Endothelial cell of umbilical vein (primary cell): ENCODE results near the gene KDM6B. TPM values are rescaled to one million over a fixed set of nuclear protein-coding genes. Genes with fewer than 3 reads are reported as not detected.

Experiments used
- BruUV-seq: library from RNA; stranded (reverse); fragments of 400-500 nt; replicated peaks from 2 replicates; lab custom pipeline; 2021; lab: Mats Ljungman, UMichigan
- CTCF ChIA-PET: fragments of 300-600, 350-600 bp; sonication (Branson Sonifier 250); formaldehyde crosslinking; loops from one replicate; lab custom pipeline; 2021; ENCODE audit warnings: antibody characterized with exemption, inconsistent platforms; lab: Charles Lee
- POLR2A ChIA-PET: fragments of 300-600, 350-600 bp; sonication (Branson Sonifier 250); formaldehyde crosslinking; loops from one replicate; lab custom pipeline; 2021; ENCODE audit warnings: antibody characterized with exemption, inconsistent platforms; lab: Charles Lee
- DNase-seq: peaks from one replicate; pipeline ENCODE4 v3.0.0-alpha.2; 2011; ENCODE audit warnings: low read depth, low spot score
- FAIRE-seq: peaks from 2 replicates; lab custom pipeline; 2011; peaks lifted over from hg19 to GRCh38; lab: Jason Lieb, UNC
- H2AFZ ChIP-seq: 2 replicates; pipeline ENCODE4 v1.6.0; 2012; ENCODE audit warnings: low read depth, low read length, control low read depth, inconsistent platforms
- H3K27ac ChIP-seq: 2 replicates; pipeline ENCODE4 v1.5.1; 2011; ENCODE audit warnings: low read depth, mild to moderate bottlenecking, control low read depth, low read length, moderate library complexity; ENCODE audit not compliant: insufficient read depth
- H3K27me3 ChIP-seq, 2 experiments: 2 replicates each; pipeline versions ENCODE4 v1.6.0 to v1.6.1; 2011; ENCODE audit warnings: low read length in 2 of 2, mixed read lengths in 1 of 2; ENCODE audit not compliant: control insufficient read depth in 2 of 2, insufficient read depth in 2 of 2
- H3K36me3 ChIP-seq, 2 experiments: 2 replicates in 1 of 2; 3 replicates in 1 of 2; pipeline ENCODE4 v1.5.1; 2011; ENCODE audit warnings: low read length in 2 of 2, mild to moderate bottlenecking in 1 of 2, moderate library complexity in 1 of 2; ENCODE audit not compliant: control insufficient read depth in 2 of 2, insufficient read depth in 2 of 2; ENCODE audit errors: extremely low read depth in 1 of 2
- H3K4me1 ChIP-seq: 3 replicates; pipeline ENCODE4 v1.5.1; 2011; ENCODE audit warnings: mild to moderate bottlenecking, low read length; ENCODE audit not compliant: control insufficient read depth, insufficient read depth; ENCODE audit errors: extremely low read depth
- H3K4me2 ChIP-seq: 2 replicates; pipeline ENCODE4 v1.6.1; 2011; ENCODE audit warnings: low read length, control low read depth, mixed read lengths; ENCODE audit not compliant: insufficient read depth
- H3K4me3 ChIP-seq, 3 experiments: fragments of 200-600 bp in 1 of 3; sonication (generic), shearing (Covaris generic) in 1 of 3; replicated peaks in 1 of 3; 2 replicates each; pipeline ENCODE4 v1.5.1; 2011 to 2016; ENCODE audit warnings: control low read depth in 3 of 3, low read length in 3 of 3, mild to moderate bottlenecking in 2 of 3, inconsistent platforms in 1 of 3, low read depth in 1 of 3, moderate library complexity in 1 of 3; ENCODE audit not compliant: insufficient read depth in 1 of 3
- H3K79me2 ChIP-seq: 2 replicates; pipeline ENCODE4 v1.6.0; 2012; ENCODE audit warnings: low read length, inconsistent platforms; ENCODE audit not compliant: control insufficient read depth, insufficient read depth
- H3K9ac ChIP-seq: replicated peaks from 2 replicates; pipeline ENCODE3; 2011; ENCODE audit warnings: low read length, control low read depth; ENCODE audit not compliant: insufficient read depth; ENCODE audit errors: extremely low read depth
- H3K9me1 ChIP-seq: replicated peaks from 3 replicates; pipeline ENCODE4 v1.6.0; 2011; ENCODE audit warnings: mild to moderate bottlenecking, low read length; ENCODE audit not compliant: control insufficient read depth, insufficient read depth; ENCODE audit errors: extremely low read depth
- H3K9me3 ChIP-seq: replicated peaks from 2 replicates; pipeline ENCODE4 v1.5.1; 2012; ENCODE audit warnings: low read length, inconsistent platforms; ENCODE audit not compliant: control insufficient read depth, insufficient read depth
- H4K20me1 ChIP-seq: replicated peaks from 2 replicates; pipeline ENCODE3; 2011; ENCODE audit warnings: mild to moderate bottlenecking, low read length; ENCODE audit not compliant: control insufficient read depth, insufficient read depth; ENCODE audit errors: extremely low read depth
- EZH2 ChIP-seq: IDR thresholded peaks from 2 replicates; pipeline ENCODE4 v1.6.1; 2012; ENCODE audit warnings: borderline replicate concordance, low read depth, mild to moderate bottlenecking, moderate library complexity, low read length, inconsistent platforms; ENCODE audit not compliant: severe bottlenecking
- FOS ChIP-seq: IDR thresholded peaks from 2 replicates; pipeline ENCODE4 v1.6.1; 2011; ENCODE audit warnings: mild to moderate bottlenecking, low read length, moderate library complexity, borderline replicate concordance; ENCODE audit not compliant: insufficient read depth
- GATA2 ChIP-seq: IDR thresholded peaks from 2 replicates; pipeline ENCODE4 v1.7.0; 2011; ENCODE audit warnings: low read depth, mild to moderate bottlenecking, moderate library complexity, mixed read lengths, low read length; ENCODE audit not compliant: insufficient read length, insufficient read depth
- JUN ChIP-seq: IDR thresholded peaks from 2 replicates; pipeline ENCODE4 v1.6.1; 2011; ENCODE audit warnings: borderline replicate concordance, low read depth; ENCODE audit not compliant: insufficient read length, insufficient read depth
- MYC ChIP-seq: IDR thresholded peaks from one replicate; pipeline ENCODE4 v1.6.1; 2011; ENCODE audit warnings: mild to moderate bottlenecking, low read depth, low read length
- POLR2A ChIP-seq: IDR thresholded peaks from 2 replicates; pipeline ENCODE4 v1.6.1; 2012; ENCODE audit warnings: low read depth, mild to moderate bottlenecking, control low read depth, low read length
- POLR2AphosphoS5 ChIP-seq: IDR thresholded peaks from 2 replicates; pipeline ENCODE4 v1.6.1; 2012; ENCODE audit warnings: low read depth, mild to moderate bottlenecking, control low read depth, low read length, moderate library complexity; ENCODE audit not compliant: insufficient read depth
- dilution Hi-C: fragments of 300-500 bp; cut with MboI; formaldehyde crosslinking; loops from one replicate; pipeline ENCODE4 v1.15.0; 2019; ENCODE audit warnings: low sequenced_read_pairs; ENCODE audit not compliant: extremely low pct_ligation_motif_present
- intact Hi-C: fragments of 100-400 bp; cut with micrococcal nuclease; formaldehyde crosslinking; loops from one replicate; pipeline ENCODE4 v1.10.0; 2022
- polyA plus RNA-seq, 4 experiments: library from polyadenylated mRNA; depleted of rRNA in 3 of 4; stranded (reverse) in 3 of 4; unstranded in 1 of 4; fragments of >200 nt; gene quantifications; 2 replicates each; pipeline versions ENCODE4 v1.2.1 to v1.2.3, GENCODE V29; 2011 to 2012; ENCODE audit warnings: missing spikeins in 1 of 4
- total RNA-seq: library from RNA; stranded (reverse); gene quantifications from 2 replicates; pipeline ENCODE4 v1.2.3, GENCODE V29; 2021
- TF ChIP-seq, protein P1 (sequence below): IDR thresholded peaks from 2 replicates; pipeline ENCODE4 v1.6.1; 2011; ENCODE audit not compliant: insufficient read depth, insufficient read length
- TF ChIP-seq, protein P2 (sequence below), 2 donors: IDR thresholded peaks; 1 replicate in 1 of 2; 2 replicates in 1 of 2; pipeline ENCODE4 v1.5.1; 2011; ENCODE audit warnings: low read length in 2 of 2, mild to moderate bottlenecking in 2 of 2, moderate library complexity in 2 of 2, control low read depth in 1 of 2, inconsistent platforms in 1 of 2, low read depth in 1 of 2; ENCODE audit not compliant: insufficient read depth in 1 of 2; ENCODE audit errors: extremely low read depth in 1 of 2

Gene KDM6B
- total and polyA plus RNA-seq, 2 donors (not counting 3 experiments of a cell fraction or from before 2014, with no cell fraction given), result 1.8 to 17.8 TPM

DNA sequence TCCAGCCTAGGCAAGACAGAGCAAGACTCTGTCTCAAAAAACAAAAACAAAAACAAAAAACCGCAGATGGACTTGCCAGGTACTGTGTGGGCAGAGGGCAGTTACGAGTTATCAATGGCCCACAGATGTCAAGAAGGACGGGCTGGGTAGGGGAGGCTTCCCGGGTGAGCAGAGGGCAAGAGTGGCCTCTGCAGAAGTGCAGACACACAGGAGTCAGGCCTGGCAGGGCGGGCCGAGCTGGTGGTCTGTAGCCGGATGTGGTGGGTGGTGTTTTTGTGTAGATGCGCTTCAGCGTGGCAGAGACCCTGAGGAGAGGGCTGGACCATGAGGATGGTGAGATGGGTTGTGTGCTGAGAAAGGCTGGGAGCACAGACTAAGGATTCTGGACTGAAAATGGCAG is 44.9 kb upstream of the KDM6B start:
- Histone ChIP-seq H3K9ac (no peak overlapping the region), H3K79me2 (no peaks in the 10 kb centered on the region), H4K20me1 (no peaks in the 10 kb centered on the region), H3K4me3 (no peak overlapping the region), H3K9me1 (no peaks in the 10 kb centered on the region), H3K4me2 (no peak overlapping the region), H3K4me1 (no peaks in the 10 kb centered on the region), H3K36me3 (no peaks in the 10 kb centered on the region), H3K27me3 (peaks cover 0 to 2% of the 10 kb centered on the region in 2 experiments), H2AFZ (no peak overlapping the region), H3K27ac (no peak overlapping the region), H3K9me3 (no peaks in the 10 kb centered on the region)
- TF ChIP-seq, protein P1, sequence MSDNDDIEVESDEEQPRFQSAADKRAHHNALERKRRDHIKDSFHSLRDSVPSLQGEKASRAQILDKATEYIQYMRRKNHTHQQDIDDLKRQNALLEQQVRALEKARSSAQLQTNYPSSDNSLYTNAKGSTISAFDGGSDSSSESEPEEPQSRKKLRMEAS, result no peak
- TF ChIP-seq POLR2AphosphoS5, result no peak
- no peak for TF ChIP-seq FOS
- TF ChIP-seq MYC, result no peak
- TF ChIP-seq, protein P2, sequence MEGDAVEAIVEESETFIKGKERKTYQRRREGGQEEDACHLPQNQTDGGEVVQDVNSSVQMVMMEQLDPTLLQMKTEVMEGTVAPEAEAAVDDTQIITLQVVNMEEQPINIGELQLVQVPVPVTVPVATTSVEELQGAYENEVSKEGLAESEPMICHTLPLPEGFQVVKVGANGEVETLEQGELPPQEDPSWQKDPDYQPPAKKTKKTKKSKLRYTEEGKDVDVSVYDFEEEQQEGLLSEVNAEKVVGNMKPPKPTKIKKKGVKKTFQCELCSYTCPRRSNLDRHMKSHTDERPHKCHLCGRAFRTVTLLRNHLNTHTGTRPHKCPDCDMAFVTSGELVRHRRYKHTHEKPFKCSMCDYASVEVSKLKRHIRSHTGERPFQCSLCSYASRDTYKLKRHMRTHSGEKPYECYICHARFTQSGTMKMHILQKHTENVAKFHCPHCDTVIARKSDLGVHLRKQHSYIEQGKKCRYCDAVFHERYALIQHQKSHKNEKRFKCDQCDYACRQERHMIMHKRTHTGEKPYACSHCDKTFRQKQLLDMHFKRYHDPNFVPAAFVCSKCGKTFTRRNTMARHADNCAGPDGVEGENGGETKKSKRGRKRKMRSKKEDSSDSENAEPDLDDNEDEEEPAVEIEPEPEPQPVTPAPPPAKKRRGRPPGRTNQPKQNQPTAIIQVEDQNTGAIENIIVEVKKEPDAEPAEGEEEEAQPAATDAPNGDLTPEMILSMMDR (IDR thresholded peaks at IDR 0.05; ENCODE audit: extremely low read depth in 1 of 2, insufficient read depth in 1 of 2, low read depth in 1 of 2, low read length in 2 of 2), result no peak
- TF ChIP-seq EZH2, result no peak
- TF ChIP-seq GATA2, result no peak
- no peak for TF ChIP-seq JUN
- TF ChIP-seq POLR2A, result no peak
- BruUV-seq, result no TSS peak
- DNase-seq, result no peak
- intact Hi-C loops, result no loop called here
- FAIRE-seq, result no peak
- dilution Hi-C loops, result no loop called here
- POLR2A ChIA-PET, result no interaction called here
- CTCF ChIA-PET, result no interaction called here
